Stimulated activated CD8-positive, alpha-beta memory T cell treated with anti-CD3 and anti-CD28 coated beads, Interleukin-7, amount 100 ng/mL, for 24 hours (primary cell): ENCODE results near the gene AFF2.
"Not testable (repeated sequence)": the region's sequence is repeated elsewhere in the genome, so short reads cannot be mapped to it uniquely, and the experiment has no call there.

ENCODE experiments used
- DNase-seq: peaks from one replicate; pipeline ENCODE4 v3.0.0-alpha.2; 2020; ENCODE audit warnings: low read depth

The AFF2 gene

DNA sequence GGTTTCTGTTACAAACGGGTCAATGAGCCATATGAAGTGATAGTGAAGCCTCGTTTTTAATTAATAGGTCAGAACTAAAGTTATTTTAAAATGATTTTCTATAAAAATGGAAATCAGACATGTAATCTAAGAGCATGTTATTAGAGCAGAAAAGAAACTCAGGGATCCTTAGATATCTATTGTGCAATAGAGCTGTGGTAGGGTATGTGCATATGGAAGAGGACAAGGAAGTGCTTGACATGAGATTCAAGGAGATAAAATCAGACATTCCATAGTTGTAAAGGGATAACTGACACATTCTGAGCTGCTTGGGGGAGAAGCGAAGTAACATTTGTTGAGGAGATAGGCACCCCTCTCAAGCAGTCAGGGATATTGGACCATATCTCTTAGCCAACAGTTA lies 143.0 kb downstream of the AFF2 start:
- DNase-seq: no peak

DNA sequence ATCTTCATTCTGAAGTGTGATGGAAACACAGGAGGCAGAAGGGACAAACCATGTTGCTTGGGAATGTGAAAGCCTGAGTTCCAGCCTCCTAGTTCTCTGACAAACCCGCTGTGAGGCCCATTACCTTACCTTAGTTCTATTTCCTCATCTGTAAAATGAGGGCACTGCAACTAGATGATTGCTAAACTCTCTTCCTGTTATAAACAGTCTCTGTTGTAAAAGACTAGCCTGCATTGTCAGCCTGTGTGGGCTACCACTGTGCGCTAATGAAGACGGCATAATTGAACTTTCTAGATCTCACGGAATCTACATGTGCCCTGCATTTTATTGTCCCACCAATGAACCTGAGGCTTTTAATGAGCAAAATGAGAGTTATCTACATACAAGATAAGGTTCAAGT lies 147.2 kb downstream of the AFF2 start:
- no peak for DNase-seq

DNA sequence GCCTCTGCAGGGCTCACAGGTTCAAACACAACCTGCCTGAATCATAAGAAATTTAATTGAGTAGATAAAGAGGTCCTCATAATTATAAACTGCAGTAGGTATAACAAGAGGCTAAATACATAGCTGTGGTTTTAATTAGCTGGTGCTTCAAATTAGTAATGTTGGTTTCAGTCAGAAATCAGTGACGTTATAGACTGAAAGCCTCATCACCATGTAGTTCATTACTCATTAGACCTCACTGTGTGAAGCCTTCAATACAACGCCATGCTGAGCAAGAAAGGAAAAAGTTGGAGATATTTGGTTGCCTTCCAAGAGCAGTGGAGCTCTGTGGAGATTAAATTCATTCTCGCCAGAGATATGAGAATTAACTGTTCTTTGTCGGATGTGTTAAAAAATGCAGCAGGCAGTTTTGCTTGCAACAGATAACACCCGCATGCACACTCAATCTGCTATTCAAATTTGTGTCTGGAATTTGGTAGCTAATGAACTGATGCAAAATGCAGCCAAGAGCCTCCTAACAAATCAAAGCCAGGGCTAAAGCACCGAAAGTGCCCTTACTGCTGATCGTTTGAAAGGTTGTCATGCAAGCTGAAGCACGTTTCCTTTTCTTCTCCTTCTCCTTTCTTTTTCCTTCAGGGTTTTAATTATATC lies 148.9 kb downstream of the AFF2 start:
- DNase-seq: no peak

DNA sequence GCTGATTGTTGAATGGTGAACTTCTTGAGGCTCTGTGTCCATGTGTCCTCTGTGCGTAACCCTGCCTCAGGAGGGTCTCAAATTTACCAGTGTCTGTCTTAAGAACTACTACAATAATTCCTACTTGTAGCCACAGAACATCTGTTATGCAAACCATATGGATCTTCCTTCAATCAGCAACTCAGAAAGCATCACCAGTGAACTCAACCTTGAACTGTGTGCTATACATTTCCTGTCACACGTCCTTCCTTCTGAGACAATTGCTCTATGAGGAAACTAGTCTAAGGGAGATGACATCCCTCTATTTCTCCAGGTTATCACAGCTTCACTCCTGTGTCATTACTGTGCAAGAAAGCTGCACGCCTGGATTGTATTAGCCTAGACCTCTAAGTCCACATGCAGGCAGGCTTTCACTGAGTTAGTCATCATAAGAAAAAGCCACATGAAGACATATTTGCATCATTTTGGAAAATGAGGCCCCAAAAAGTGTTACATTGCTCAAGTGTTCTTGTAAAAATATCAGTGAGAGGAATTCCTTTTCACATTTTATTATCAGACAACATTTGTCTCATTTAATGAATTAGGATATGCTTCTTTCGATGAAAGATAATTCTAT lies 157.8 kb downstream of the AFF2 start:
- DNase-seq: no peak

DNA sequence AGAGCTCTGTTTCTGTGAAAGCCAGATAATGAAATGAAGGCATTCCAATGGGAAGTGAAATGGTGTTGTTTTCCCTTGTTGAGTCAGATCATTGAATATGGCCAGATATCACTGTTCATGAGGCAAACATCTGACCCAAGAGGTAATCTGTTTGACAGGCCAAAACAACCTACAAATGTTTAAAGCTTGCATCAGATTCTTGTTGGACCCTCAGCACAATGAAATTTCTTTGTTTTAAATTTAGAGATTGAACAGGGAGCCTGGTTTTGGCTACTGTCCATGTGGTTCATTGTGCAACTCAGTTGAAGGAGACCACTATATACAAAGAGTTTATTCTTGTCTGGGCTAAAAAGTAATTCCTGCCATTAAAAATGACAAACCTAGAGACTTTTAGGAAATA lies 159.1 kb downstream of the AFF2 start:
- no peak for DNase-seq

DNA sequence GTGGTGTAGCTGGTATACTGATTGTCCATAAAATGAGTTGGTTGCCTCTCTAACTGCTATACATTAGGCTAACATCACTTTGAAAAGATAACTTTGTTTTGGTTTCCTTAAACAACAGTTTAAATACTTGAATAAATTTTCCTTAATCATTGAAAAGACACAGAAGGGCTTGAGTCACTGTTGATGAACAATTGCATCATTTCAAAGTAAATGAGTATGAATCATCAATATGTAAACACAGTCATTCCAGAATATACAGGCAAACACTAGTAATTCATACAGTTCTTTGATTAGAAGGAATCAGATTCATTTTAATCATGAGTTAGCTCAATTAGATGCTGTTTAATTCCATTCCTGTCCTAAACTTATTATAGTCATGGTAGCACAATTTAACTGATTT lies 160.6 kb downstream of the AFF2 start:
- DNase-seq: no peak

DNA sequence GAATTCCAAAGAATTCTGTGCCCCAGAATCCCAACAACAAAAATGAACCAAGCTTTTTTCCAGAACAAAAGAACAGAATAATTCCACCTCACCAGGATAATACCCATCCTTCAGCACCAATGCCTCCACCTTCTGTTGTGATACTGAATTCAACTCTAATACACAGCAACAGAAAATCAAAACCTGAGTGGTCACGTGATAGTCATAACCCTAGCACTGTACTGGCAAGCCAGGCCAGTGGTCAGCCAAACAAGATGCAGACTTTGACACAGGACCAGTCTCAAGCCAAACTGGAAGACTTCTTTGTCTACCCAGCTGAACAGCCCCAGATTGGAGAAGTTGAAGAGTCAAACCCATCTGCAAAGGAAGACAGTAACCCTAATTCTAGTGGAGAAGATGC lies 161.6 kb downstream of the AFF2 start:
- no peak for DNase-seq

DNA sequence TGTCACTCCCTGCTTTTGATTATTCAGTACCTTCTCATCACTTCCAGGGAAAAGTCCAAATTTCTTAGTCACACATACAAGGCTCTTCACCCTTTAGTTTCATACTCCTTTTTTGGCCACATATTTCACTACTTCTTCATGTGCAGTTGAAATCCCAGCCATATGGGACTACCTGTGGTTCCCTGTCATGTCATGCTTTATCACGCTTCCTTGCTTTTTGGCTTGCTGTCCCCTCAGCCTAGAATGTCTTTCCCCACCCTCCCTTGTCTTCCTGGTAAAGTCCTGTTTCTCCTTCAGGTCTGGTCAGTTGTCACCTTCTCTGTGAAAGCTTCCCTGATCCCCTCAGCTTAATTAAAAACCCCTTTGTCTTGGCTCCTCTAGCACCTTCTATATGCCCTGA lies 163.8 kb downstream of the AFF2 start:
- DNase-seq: no peak

DNA sequence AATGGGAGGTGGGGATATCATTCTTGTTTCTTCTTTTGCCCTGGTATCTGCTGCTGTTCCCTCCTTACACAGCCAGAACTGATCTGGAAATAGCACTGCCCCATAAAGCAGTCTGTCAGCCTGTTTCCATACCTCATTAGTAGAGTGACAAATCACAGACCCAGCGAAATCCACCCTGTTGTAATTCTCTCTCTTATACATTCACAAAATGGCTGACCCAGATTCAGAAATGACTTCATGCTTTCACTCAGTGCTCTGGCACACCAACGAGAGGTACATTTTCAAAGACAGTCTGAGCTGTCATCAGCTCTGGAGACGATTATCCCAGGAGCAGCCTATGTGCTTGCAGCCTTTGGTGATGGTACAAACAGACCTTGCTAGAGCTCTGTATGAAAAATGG lies 164.6 kb downstream of the AFF2 start:
- no peak for DNase-seq

DNA sequence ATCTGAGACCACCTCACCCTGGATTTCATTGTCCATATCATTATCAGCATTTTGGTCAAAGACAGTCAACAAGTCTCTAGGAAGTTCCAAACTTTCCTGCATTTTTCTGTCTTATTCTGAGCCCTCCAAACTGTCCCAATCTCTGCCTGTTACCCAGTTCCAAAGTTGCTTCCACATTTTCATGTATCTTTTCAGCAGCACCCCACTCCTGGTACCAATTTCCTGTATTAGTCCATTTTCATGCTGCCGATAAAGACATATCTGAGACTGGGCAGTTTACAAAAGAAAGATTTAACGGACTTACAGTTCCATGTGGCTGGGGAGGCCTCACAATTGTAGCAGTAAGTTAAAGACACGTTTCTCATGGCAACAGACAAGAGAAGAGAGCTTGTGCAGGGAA lies 168.8 kb downstream of the AFF2 start:
- not testable (repeated sequence) for DNase-seq

DNA sequence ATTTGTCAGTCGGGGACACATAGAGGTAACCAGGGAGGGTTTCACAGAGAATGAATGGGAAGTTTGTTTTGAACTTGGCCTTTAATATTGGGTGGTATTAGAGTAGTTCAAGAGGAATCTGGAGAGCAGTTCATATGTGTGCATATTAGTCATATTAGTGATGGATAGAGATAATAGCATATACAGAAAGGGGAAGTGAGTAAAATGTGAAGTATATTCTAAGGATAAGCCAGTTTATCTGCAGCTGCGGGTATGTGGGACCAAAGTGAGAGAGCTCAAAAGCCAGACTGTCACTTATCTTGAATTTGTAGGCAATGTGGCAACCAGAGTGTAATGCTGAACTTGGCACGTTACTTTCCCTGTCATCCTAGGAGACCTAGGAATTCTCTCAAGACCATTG lies 169.9 kb downstream of the AFF2 start:
- DNase-seq: no peak

DNA sequence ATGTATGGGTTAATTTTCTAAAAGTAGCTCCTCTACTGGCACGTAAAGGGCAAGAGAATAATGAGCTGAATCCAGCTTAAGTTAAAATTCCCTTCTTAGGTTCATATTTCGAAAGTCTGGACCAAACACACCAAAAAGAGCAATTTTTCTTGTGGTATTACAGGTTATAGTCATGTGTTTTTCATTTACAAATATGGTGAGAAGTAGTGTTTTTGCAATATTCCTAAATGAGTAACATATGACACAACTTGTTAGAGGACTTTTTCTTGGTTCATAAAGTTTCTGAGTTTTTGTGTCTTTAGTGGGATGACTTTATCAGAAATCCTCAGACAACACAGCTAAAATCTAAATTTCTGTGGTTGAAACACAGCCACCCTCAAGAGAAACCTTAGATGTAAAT lies 172.1 kb downstream of the AFF2 start:
- DNase-seq: no peak

DNA sequence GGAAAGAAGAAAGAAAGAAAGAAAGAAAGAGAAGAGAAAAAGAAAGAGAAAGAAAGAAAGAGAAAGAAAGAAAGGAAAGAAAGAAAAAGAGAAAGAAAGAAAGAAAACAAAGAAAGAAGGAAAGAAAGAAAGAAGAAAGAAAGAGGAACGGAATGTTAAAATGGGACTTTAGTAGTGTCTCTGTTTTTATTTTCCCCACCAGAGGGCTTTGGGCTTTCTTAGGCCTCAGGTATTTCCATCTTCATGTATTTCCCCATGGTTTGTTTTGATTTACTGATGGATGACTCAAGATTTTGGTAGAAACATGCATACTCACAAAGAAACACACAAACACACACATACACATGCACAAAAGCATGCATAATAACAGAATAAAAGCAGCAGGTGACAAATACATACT lies 181.2 kb downstream of the AFF2 start:
- DNase-seq: no peak

DNA sequence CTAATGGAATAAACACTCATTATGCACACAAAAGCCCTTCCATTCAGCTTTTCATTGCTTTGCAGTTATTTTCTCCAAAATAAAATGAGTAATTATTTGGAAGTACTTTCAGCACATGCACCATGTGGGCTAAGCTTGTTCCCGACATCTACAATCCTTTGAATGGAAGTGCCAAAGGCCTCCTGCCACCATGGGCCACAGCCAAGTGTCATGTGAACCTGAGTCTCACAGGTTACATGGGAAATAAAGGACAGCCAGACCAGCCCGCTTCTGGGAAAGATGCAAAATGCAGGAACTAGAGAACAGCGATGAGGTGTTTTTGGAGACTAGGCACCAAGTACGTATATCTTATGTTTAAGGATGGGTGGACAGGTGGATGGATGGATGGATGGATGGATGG lies 181.8 kb downstream of the AFF2 start:
- DNase-seq: no peak

DNA sequence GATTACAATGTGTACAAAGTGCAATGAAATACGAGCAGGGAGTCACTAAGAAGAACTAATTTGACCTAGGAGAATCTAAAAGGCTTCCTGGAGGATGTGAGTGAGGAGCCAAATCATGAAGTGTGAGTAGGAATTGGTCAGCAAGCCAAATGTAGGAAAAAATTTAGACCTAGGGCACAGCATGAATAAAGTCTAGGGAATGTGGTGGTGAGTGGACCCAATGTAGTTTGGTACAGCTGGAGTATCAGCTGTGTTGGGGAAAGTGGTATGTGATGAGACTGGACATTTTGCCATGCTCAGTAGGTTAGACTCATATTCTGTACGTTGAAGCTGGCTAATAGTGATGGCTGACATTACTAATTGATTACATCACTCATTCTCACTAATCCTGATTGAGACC lies 191.0 kb downstream of the AFF2 start:
- DNase-seq: no peak

DNA sequence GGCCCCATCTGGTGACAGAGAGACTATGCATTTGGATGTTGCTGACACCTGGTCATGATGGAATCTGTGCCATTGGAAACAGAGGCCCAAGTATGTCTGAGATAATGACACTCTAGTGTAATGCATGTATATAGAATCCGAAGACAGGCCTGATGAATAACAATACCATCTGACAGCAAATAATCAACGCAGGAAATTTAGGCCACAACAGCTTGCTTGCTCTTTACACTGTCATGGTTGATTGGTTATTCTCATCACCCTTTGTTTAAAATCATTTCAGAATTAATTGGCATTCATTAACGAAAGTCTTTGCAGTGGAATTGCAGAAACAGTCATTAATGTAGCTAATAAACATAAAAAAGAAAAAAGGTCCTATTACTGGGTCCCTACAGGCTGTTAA lies 194.8 kb downstream of the AFF2 start:
- DNase-seq: no peak

DNA sequence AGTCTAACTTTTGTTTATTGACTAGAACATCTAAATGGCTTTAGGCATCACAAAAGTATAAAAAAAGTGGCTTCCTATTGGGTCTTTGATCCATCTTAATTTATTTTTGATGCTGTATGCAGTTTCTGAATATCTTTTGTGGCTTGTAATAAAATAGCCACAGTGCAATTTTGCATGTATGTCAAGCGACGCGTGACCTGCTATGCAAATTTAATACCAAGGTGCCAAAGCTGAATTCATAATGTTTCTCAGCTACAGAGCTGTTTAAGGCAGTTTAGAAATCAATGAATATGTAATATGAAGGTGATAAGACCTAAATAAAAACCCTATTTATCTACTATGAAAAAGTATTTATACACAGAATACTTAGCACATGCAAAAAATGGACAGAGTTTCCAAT lies 197.8 kb downstream of the AFF2 start:
- no peak for DNase-seq

DNA sequence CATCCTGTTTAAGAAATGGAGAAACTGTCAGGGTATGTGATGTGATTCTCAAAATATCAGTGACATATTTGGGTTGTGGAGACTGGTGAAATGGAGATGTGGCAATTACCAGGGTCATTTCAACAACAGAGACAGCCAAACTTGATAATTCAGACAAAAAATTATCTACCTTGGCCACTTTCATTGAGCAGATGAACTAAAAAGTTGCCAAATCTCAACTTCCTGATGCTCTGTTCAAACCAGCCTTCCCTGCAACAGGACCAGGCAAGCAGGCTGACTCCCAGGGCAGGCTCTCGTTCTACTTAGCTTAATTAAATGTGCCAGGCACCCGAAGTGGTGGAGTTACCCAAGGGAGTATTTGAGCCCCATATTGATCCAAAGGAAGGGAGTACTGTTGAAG lies 199.6 kb downstream of the AFF2 start:
- DNase-seq: no peak

DNA sequence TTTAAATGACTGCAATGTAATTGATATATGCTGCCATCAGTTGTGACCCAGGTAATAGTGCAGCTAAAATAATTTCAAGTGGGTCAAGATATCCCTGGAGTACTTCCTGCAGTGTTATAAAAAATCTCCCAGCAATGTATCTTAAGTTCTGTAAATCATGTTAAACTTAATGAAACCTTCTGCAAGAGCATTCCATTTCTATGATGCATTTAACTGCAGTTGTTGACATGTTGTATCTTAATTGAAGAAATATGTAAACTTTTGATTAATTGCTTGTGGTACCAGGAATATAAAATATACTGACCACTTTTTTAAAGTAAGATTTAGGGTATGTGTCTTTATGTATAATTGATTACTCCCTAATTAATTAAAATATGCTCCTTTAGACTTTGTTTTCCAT lies 213.6 kb downstream of the AFF2 start:
- DNase-seq: no peak

DNA sequence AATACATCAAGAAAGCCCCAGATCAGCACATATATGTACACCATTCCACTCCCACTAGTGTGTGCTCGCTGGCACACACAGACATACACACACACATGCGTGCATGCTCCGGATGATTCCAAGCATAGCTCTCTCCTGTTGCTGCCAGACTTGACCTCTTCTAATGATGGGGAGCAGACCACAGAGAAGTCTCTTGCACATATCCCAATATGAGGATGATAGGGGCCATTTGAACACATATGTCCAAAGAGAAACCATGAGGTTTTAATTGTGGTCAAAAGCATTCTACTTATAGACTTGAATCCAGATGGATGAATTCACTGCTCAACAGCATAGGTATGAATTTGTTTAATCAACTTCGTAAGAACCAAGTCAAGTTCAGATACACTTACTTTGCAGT lies 214.9 kb downstream of the AFF2 start:
- no peak for DNase-seq

DNA sequence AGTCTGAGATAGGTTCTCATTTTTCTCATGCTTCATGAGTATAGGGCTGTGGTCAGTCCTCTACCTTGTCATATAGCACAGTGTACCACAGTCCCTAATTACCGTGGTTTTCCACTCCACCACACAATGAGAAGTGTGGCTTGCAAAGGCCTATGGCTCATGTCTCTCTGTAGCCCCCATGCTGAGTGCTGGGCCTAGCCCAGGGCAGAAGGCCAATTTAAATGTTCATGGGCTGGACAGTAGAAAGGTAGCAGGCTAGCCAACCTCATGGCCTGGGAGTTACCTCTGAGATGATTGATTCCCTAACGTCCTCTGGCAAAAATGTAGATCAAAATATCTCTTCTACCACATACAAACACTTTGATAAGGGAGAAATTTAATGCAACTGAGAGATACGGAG lies 222.5 kb downstream of the AFF2 start:
- DNase-seq: no peak

DNA sequence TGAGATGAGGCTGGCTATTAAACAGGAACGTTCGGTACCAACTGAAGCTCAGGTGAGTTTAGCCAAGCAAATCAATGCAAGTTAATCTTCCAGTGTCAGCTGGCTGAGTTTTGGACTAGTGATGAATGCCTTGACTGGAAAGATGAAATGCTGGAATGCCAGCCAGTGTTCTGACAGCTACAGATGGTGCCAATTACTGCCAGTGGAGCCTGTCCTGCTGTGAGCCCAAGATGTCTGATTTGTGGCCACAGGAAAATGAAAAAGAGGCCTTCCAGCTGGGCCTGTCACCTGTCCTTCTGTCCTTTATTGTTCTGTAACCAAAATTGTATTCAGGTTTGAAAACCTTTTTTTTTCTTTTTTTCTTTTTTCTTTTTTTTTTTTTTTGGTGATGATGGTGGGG lies 223.1 kb downstream of the AFF2 start:
- DNase-seq: no peak

DNA sequence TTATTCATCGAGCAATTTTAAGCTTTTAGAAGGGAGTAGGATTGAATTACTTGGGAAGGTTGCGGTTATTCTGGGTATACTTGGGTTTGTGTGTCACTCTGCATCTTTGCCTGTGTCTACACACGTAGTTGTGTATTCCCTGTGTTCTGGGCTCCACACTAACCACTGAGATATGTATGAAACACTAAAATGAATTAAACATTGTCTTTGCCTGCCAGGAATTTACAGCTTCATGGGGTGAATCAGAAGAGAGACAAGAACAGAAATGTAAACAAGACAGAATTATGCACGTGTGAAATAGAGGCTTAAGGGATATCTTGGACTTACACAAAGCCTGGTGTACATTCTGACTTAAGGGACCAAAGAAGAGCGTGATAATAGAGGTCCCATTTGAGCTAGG lies 228.5 kb downstream of the AFF2 start:
- DNase-seq: no peak

DNA sequence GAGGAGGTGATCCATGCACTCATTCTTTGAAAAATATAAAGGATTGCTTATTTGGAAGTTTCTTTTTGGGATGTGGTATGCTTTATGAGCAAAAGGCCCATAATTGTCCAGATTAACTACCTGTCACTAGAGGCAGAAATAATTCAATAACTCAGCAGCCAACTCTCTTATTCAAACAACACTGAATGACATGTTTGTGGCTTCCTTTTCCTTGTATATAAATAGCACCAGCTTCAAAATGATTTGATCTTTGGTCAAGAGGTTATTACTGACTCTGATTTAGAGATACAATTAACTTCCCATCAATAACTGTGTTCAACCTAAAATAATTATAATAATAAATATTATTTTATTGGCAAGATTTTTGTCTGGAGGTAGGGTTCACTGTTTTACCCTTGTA lies 232.3 kb downstream of the AFF2 start:
- no peak for DNase-seq

DNA sequence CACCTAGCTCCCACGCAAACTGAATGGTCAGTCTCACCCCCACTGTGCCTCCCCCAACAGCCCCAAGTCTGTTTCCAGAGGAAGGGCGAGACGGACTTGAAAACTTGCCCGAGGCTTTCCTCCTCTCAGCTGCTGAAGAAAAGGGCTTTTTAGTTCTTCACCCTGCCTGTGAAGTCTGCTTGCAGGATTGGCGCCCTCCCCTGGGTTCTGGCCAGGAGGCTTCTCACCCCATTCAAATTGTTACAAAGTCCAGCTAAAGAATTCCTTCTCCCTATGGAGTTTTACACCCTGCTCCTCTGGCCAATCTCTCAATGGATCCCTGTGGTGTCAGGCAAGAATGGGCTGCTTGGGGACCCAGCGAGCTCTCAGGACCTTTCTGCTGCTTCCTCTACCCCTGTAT lies 241.0 kb downstream of the AFF2 start:
- no peak for DNase-seq
